Left cardiac atrium (tissue), 4 donors: ENCODE measurements around the gene CEP104. TPM values are rescaled to one million over a fixed set of nuclear protein-coding genes. Genes with fewer than 3 reads are reported as not detected.

Source experiments
- ATAC-seq, 2 donors: fragments of 200-7000 bp; cut with Tn5 transposase; one replicate each; pipeline ENCODE4 v1.9.1; 2020; ENCODE audit warnings: mild to moderate bottlenecking in 2 of 2, moderate library complexity in 2 of 2
- DNase-seq: peaks from one replicate; pipeline ENCODE4 v3.0.0-alpha.2; 2020
- intact Hi-C, 2 donors: fragments of 100-400 bp; cut with DNase I; formaldehyde crosslinking; loops; one replicate each; pipeline versions ENCODE4 v1.14.1 to v1.15.1; 2022 to 2023
- total RNA-seq, 2 donors: library from RNA; stranded (reverse); fragmentation: NEBNext Ultra II Directional; extraction: Animal tissue kit (Norgen Biotek cat#: 25700); gene quantifications; one replicate each; pipeline ENCODE4 v1.2.1, GENCODE V29; 2021
- donor health status: DM: no; HTN: yes; CAD: no.
- donor health status: DM: no; HTN: yes; CAD: no; lungs with severe emphysema.
- donor health status: DM: yes; HTN: yes; CAD: no.
- donor health status: Dilated cardiomyopathy.

The CEP104 gene
- total RNA-seq, 2 donors from 2014 or later, result 28.6 to 37.5 TPM

- DNase-seq, result no peak
- intact Hi-C loops, result no loop called here
- no peak for ATAC-seq
Measured at GRCh38 chr1:3895279-3895950, 38.4 kb upstream of the CEP104 start.

GRCh38 chr1:3894626-3895278 is 37.7 kb upstream of the CEP104 start:
- ATAC-seq (no peak), DNase-seq (no peak)
- intact Hi-C loops, result no loop called here

GRCh38 chr1:3893190-3893589 is 36.2 kb upstream of the CEP104 start:
- no peak for ATAC-seq
- intact Hi-C loops, result no loop called here
- no peak for DNase-seq

DNA sequence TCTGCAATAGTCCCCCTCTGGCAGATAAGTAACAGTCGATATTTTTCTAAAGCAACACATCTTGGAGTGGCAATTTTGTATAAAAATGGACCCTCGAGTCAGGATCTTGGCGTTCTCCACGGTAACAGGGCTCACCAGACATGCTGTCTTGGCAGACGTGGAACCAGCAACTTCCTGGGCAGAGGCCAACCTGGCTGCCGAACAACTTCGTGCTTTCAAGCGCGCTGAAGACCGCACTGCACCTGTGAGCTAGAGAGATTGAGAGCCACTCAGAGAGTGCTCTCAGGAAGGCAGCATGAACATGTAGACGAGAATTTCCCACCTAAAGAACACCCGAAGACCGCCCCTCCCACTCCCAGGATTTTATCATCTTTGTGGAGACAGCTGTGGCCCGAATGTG is 35.7 kb upstream of the CEP104 start:
- ATAC-seq, result peak; percentile 24 to 36
- DNase-seq, result no peak
- intact Hi-C loops, result no loop called here

DNA sequence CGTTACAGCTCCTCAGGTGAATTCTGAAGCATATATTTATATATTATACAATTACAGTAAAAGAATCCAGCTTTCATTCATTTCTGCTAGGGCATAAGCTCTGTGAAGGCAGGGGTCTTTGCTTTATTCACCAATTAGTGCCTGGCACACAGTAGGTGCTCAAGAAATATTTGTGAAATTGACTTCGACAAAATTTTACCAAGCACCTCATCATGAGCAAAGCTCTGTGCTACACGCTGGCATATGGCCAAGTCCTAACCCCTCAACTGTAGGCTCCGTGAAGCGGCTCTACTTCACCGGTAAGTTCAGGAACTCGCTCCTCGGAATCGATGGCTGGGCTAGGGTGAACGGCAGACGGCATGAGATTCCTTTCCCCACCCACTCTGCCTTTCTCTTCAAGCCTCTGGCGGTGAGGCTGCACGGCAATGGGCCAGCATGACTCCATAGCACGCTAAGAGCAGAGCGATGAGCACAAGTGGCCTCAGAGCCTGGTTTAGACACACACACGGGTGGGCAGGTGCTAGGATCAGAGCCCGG is 34.4 kb upstream of the CEP104 start:
- intact Hi-C loops, result no loop called here
- DNase-seq (no peak), ATAC-seq (no peak)

GRCh38 chr1:3890389-3891328 is 33.6 kb upstream of the CEP104 start:
- intact Hi-C loops, result no loop called here
- no peak for DNase-seq
- no peak for ATAC-seq

DNA sequence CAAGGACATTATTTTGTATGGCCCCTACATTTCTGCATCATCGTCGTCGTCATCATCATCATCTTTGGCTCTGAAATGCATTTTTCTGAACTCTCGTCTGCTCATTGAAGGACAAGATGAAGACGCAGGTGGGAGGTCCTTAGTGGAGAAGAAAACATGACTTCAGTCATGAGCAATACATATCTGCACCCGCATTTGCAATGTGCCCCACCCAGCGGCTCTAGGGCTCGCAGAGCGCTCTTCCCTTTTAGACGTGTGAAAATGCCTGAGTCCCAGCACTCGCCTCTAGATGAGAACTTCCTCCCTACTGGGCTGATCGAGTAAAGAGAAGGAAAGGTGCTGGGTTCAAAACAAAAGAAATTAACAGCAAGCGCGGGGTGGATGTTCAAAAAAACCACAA is 32.9 kb upstream of the CEP104 start:
- intact Hi-C loops, result no loop called here
- DNase-seq (no peak), ATAC-seq (no peak)

- DNase-seq (no peak), ATAC-seq (no peak)
- intact Hi-C loops, result no loop called here
Measured at GRCh38 chr1:3888301-3888700, 31.3 kb upstream of the CEP104 start.

- DNase-seq (no peak), ATAC-seq (no peak)
- intact Hi-C loops, result no loop called here
Measured at GRCh38 chr1:3886691-3887090, 29.7 kb upstream of the CEP104 start.

GRCh38 chr1:3886106-3886670 is 29.2 kb upstream of the CEP104 start:
- ATAC-seq (no peak), DNase-seq (no peak)
- intact Hi-C loops, result no loop called here

DNA sequence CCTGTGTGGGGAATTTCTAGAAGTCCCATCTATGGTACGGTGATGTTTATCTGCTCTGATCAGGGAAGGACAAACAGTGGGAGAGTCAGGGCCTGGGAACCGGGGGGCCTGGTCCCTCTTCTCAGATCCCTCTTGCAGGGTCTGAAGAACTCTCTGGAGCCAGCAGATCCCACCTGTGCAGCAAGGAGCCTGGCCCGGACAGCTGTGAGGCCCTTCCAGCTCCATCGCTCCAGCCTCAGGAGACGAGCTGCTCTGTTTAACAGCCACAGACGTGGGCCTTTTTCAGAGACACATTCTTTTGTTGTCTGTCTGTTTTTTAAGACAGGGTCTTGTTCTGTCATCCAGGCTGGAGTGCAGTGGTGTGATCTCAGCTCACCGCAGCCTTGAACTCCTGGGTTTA is 28.6 kb upstream of the CEP104 start:
- no peak for DNase-seq
- ATAC-seq, result no peak
- intact Hi-C loops, result no loop called here

DNA sequence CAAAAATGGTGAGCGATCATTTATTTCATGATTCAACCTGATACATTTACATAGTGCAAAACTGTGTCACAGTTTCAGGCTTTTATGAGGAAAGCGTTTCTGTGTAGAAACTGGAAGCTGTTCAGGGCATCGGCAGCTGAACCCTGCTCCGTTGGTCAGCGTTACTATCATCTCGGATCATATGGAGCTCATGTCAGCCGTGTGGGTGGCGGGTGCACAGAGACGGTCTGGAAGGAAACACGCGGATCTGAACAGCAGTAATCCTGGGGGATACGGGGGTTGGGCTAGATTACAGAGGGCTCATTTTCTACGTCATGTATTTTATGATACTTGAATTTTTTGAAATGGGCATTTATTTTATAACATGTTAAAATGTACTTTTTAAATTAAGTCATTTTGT is 28.0 kb upstream of the CEP104 start:
- intact Hi-C loops, result no loop called here
- ATAC-seq (no peak), DNase-seq (no peak)

DNA sequence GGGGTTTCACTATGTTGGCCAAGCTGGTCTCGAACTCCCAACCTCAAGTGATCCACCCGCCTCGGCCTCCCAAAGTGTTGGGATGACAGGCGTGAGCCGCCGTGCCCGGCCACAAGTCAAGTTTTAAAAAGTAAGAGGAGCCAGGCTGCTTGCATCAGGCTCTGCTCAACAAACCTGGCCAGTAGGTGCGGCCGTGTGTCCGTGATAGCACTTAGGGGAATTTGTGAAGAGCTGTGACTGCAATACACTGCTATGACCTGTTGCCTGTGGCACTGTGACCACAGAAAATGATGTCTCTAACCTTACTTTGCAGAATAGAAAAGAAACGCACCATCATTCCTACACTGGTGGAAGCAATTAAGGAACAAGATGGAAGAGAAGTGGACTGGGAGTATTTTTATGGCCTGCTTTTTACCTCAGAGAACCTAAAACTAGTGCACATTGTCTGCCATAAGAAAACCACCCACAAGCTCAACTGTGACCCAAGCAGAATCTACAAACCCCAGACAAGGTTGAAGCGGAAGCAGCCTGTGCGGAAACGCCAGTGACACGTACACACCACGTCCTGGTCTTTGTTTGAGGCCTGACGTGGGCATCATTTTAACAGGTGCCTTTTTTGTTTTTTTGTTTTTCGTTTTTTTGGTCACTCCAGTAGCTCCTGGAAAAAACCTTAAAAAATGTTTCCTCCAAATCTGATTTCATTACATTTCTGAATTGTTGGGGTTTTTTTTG is 26.3 kb upstream of the CEP104 start:
- intact Hi-C loops, result no loop called here
- no peak for DNase-seq

GRCh38 chr1:3881193-3881480 is 24.1 kb upstream of the CEP104 start:
- DNase-seq, result no peak
- no peak for ATAC-seq
- intact Hi-C loops, result no loop called here

More for the DNA sequence above, 26.3 kb upstream of the CEP104 start:
- no peak for ATAC-seq

DNA sequence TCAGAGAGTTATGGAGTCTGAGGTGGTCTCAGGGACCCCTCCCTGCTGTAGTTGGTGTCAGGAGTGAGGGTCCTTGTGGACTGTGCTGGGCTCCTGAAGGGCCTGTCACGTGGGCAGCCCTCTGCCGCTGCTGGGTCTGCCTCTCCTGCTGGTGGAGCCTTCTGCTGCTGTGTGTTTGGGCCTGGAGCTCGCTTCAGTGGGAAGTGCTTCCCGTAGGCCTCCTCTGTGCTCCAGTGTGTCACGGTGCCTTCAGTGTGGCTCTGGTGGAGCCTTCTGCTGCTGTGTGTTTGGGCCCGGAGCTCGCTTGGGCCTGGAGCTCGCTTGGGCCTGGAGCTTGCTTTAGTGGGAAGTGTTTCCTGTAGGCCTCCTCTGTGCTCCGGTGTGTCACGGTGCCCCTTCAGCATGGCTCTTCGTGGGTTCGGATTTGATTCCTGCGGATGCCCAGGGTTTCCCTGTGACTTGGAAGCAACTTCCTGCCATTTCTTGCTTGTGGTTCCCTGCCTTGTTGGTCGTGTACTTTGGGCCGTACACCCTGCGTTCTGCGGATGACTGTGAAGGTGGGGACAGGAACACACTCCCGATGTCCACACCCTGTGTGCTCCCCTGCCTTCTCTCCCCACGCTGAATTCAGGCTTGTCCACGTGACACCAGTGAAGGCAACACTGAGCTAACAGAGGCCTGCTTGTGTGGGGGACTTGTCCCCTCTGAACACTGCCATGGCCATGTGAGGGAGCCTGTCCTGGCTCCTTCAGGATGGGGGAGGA is 23.6 kb upstream of the CEP104 start:
- intact Hi-C loops, result no loop called here
- no peak for DNase-seq
- ATAC-seq, result no peak

- intact Hi-C loops, result no loop called here
- DNase-seq (no peak), ATAC-seq (no peak)
Measured at GRCh38 chr1:3879787-3880428, 22.9 kb upstream of the CEP104 start.

GRCh38 chr1:3879099-3879498 is 22.1 kb upstream of the CEP104 start:
- intact Hi-C loops, result no loop called here
- DNase-seq (no peak), ATAC-seq (no peak)

GRCh38 chr1:3876716-3877115 is 19.7 kb upstream of the CEP104 start:
- DNase-seq (no peak), ATAC-seq (no peak)
- intact Hi-C loops, result no loop called here
